Skeletal muscle tissue (tissue), 4 donors: ENCODE results near the gene SSX2IP. TPM values are rescaled to one million over a fixed set of nuclear protein-coding genes. Genes with fewer than 3 reads are reported as not detected.

Experiments
- H3K27ac ChIP-seq: one replicate; pipeline ENCODE4 v1.7.0; 2013; ENCODE audit warnings: mild to moderate bottlenecking, low read depth, low read length, inconsistent platforms
- H3K27me3 ChIP-seq, 3 donors: one replicate each; pipeline ENCODE4 v1.7.0; 2013; ENCODE audit warnings: low read length in 3 of 3; ENCODE audit not compliant: control insufficient read depth in 3 of 3, insufficient read depth in 3 of 3
- H3K36me3 ChIP-seq, 3 donors: one replicate each; pipeline ENCODE4 v1.7.0; 2013; ENCODE audit warnings: low read length in 3 of 3; ENCODE audit not compliant: control insufficient read depth in 3 of 3, insufficient read depth in 3 of 3
- H3K4me1 ChIP-seq, 3 donors: one replicate each; pipeline ENCODE4 v1.7.0; 2013; ENCODE audit warnings: low read length in 3 of 3, mild to moderate bottlenecking in 3 of 3; ENCODE audit not compliant: control insufficient read depth in 3 of 3, insufficient read depth in 3 of 3
- H3K4me3 ChIP-seq, 3 donors: one replicate each; pipeline ENCODE4 v1.7.0; 2013; ENCODE audit warnings: low read length in 3 of 3
- H3K9ac ChIP-seq, 3 donors: one replicate each; pipeline ENCODE4 v1.7.0; 2013; ENCODE audit warnings: low read length in 3 of 3, mild to moderate bottlenecking in 3 of 3, moderate library complexity in 2 of 3, low read depth in 1 of 3
- H3K9me3 ChIP-seq, 3 donors: one replicate each; pipeline ENCODE4 v1.7.0; 2013; ENCODE audit warnings: low read length in 3 of 3; ENCODE audit not compliant: control insufficient read depth in 3 of 3
- total RNA-seq: library from RNA; depleted of rRNA; stranded (reverse); fragments of >200 nt; gene quantifications from one replicate; pipeline ENCODE4 v1.2.3, GENCODE V29; 2014
- donor health status: Osteomylitis.

The SSX2IP gene
- total RNA-seq, 1 donor from 2014 or later, result 7.8 TPM

GRCh38 chr1:84698151-84699110 lies 8.2 kb upstream of the SSX2IP start:
- H3K9me3 ChIP-seq, result no peaks in the 10 kb centered on the region
- no peaks in the 10 kb centered on the region for H3K36me3 ChIP-seq
- no peak overlapping the region for H3K4me3 ChIP-seq
- peak overlapping the region; percentile 42 for H3K27ac ChIP-seq
- H3K27me3 ChIP-seq, result peaks cover 0 to 2% (median 0%) of the 10 kb centered on the region in 3 donors
- H3K4me1 ChIP-seq, result peaks cover 0 to 10% (median 0%) of the 10 kb centered on the region in 3 donors
- no peak overlapping the region for H3K9ac ChIP-seq

- Histone ChIP-seq H3K27ac (no peak overlapping the region), H3K9ac (no peak overlapping the region), H3K36me3 (no peaks in the 10 kb centered on the region), H3K4me1 (peaks cover 6 to 13% (median 7%) of the 10 kb centered on the region in 3 donors), H3K9me3 (no peaks in the 10 kb centered on the region), H3K27me3 (no peaks in the 10 kb centered on the region), H3K4me3 (no peak overlapping the region)
Measured at GRCh38 chr1:84693785-84694184, 3.5 kb upstream of the SSX2IP start.

- no peaks in the 10 kb centered on the region for H3K27me3 ChIP-seq
- no peak overlapping the region for H3K27ac ChIP-seq
- H3K9ac ChIP-seq, result no peak overlapping the region
- H3K36me3 ChIP-seq, result no peaks in the 10 kb centered on the region
- no peak overlapping the region for H3K4me3 ChIP-seq
- H3K9me3 ChIP-seq, result no peaks in the 10 kb centered on the region
- peaks cover 6 to 12% (median 7%) of the 10 kb centered on the region in 3 donors for H3K4me1 ChIP-seq
Measured at GRCh38 chr1:84693005-84693404, 2.7 kb upstream of the SSX2IP start.

GRCh38 chr1:84692391-84692790 lies 2.1 kb upstream of the SSX2IP start:
- Histone ChIP-seq H3K9me3 (no peaks in the 10 kb centered on the region), H3K4me3 (no peak overlapping the region), H3K27me3 (no peaks in the 10 kb centered on the region)

GRCh38 chr1:84691122-84691783 lies 992 bp upstream of the SSX2IP start:
- Histone ChIP-seq H3K9ac (peak overlapping the region; percentile 78 to 84 (median 82)), H3K27me3 (no peaks in the 10 kb centered on the region), H3K4me3 (peak overlapping the region; percentile 78 to 82 (median 81)), H3K27ac (peak overlapping the region; percentile 63), H3K9me3 (no peaks in the 10 kb centered on the region), H3K4me1 (peaks cover 6 to 12% (median 7%) of the 10 kb centered on the region in 3 donors), H3K36me3 (no peaks in the 10 kb centered on the region)

More at GRCh38 chr1:84692391-84692790, 2.1 kb upstream of the SSX2IP start:
- no peaks in the 10 kb centered on the region for H3K36me3 ChIP-seq
- no peak overlapping the region for H3K9ac ChIP-seq
- peaks cover 6 to 12% (median 7%) of the 10 kb centered on the region in 3 donors for H3K4me1 ChIP-seq
- no peak overlapping the region for H3K27ac ChIP-seq

- Histone ChIP-seq H3K4me3 (peak overlapping the region; percentile 71 to 81 (median 78)), H3K27ac (no peak overlapping the region), H3K4me1 (peaks cover 6 to 12% (median 7%) of the 10 kb centered on the region in 3 donors), H3K9me3 (no peaks in the 10 kb centered on the region), H3K36me3 (no peaks in the 10 kb centered on the region), H3K9ac (peak overlapping the region; percentile 57 to 84 (median 65)), H3K27me3 (no peaks in the 10 kb centered on the region)
Measured at GRCh38 chr1:84689514-84690396, 506 bp downstream of the SSX2IP start.

- H3K4me1 ChIP-seq, result peaks cover 6 to 12% (median 7%) of the 10 kb centered on the region in 3 donors
- H3K9ac ChIP-seq, result no peak overlapping the region
- H3K4me3 ChIP-seq, result no peak overlapping the region
- H3K9me3 ChIP-seq, result no peaks in the 10 kb centered on the region
- no peaks in the 10 kb centered on the region for H3K27me3 ChIP-seq
- no peaks in the 10 kb centered on the region for H3K36me3 ChIP-seq
- H3K27ac ChIP-seq, result no peak overlapping the region
Measured at GRCh38 chr1:84688463-84689061, 1.7 kb downstream of the SSX2IP start.

GRCh38 chr1:84687714-84688462 lies 2.4 kb downstream of the SSX2IP start:
- Histone ChIP-seq H3K36me3 (no peaks in the 10 kb centered on the region), H3K27me3 (no peaks in the 10 kb centered on the region), H3K4me1 (peaks cover 6 to 12% (median 7%) of the 10 kb centered on the region in 3 donors), H3K4me3 (no peak overlapping the region), H3K9me3 (no peaks in the 10 kb centered on the region), H3K27ac (no peak overlapping the region), H3K9ac (peak overlapping the region in 1 of 3 donors; percentile 20)

- H3K4me3 ChIP-seq, result no peak overlapping the region
Measured at GRCh38 chr1:84686223-84686622, 4.0 kb downstream of the SSX2IP start.

More at GRCh38 chr1:84686223-84686622, 4.0 kb downstream of the SSX2IP start:
- H3K9ac ChIP-seq, result no peak overlapping the region
- no peak overlapping the region for H3K27ac ChIP-seq
- no peaks in the 10 kb centered on the region for H3K36me3 ChIP-seq
- H3K27me3 ChIP-seq, result no peaks in the 10 kb centered on the region
- H3K4me1 ChIP-seq, result peaks cover 6 to 9% (median 7%) of the 10 kb centered on the region in 3 donors
- H3K9me3 ChIP-seq, result no peaks in the 10 kb centered on the region
